ELR (cell line): Measurements from ENCODE around the gene KCNE2.
"Not testable (repeated sequence)": the region's sequence is repeated elsewhere in the genome, so short reads cannot be mapped to it uniquely, and the experiment has no call there.

ENCODE experiments used
- DNase-seq: peaks from one replicate; pipeline ENCODE4 v3.0.0-alpha.2; 2015; ENCODE audit warnings: low read depth

Gene KCNE2

DNA sequence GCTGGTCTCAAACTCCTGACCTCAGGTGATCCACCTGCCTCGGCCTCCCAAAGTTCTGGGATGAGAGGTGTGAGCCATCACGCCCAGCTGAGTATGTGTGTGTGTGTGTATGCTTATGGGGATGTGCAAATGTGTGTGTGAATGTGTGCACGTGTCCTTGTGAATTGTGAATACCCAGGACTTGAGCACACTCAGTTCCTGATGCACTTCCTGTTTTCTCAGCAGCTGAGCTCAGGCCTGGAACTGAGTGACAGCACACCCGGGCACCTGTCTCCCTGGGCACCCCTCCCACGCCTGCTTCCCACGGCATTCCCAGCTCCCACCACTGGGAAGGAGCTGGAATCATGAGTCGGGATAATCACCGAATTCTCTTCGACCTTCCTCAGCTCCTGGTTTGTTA is 43.5 kb downstream of the KCNE2 start:
- not testable (repeated sequence) for DNase-seq

GRCh38 chr21:34417448-34418077 is 53.8 kb downstream of the KCNE2 start:
- not testable (repeated sequence) for DNase-seq
